ENCODE results near the gene FOXK2.

- TF ChIP-seq OSR1 (CRISPR knock-in tag; IDR thresholded peaks at IDR 0.05) (no peak), GLIS3 (CRISPR knock-in tag; IDR thresholded peaks at IDR 0.05) (no peak), PATZ1 (CRISPR knock-in tag; IDR thresholded peaks at IDR 0.05; ENCODE audit: borderline replicate concordance) (no peak), CSRNP3 (CRISPR knock-in tag; IDR thresholded peaks at IDR 0.05) (no peak), SNAI2 (CRISPR knock-in tag; IDR thresholded peaks at IDR 0.05) (no peak), ZFP3 (CRISPR knock-in tag; IDR thresholded peaks at IDR 0.05) (no peak), ZNF70 (CRISPR knock-in tag; IDR thresholded peaks at IDR 0.05) (no peak), ISL1 (CRISPR knock-in tag; IDR thresholded peaks at IDR 0.05) (no peak)
Measured at GRCh38 chr17:82645516-82645915, 126.0 kb downstream of the FOXK2 start.

All from SK-N-SH treated with all-trans-retinoic acid at 6 μM for 48 hours (cell line).